ENCODE results near the gene FBXL14. TPM values are rescaled to one million over a fixed set of nuclear protein-coding genes. Genes with fewer than 3 reads are reported as not detected.

Gene FBXL14
- total and polyA plus RNA-seq, 2 experiments from 2014 or later, result 8.6 to 11.7 TPM

DNA sequence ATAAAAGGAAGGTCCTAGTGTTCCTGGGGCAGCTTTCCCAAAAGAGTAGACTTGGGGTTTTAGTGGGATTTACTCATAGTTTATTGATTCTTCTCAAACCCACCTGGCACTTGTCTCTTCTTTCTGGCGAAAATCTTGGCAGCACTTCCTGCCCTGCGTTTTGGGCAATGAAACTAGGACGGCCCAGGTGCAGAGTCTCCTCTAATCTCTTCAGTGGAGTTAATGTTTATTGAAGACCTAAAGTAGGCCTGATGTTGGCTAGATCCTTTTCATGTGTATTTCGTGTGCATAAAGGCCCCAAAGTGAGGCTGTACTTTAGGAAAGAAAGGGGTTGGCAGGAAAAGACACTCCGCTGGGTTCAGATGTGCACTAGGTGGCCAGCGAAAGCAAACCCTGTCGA lies 39.8 kb upstream of the FBXL14 start:
- peaks cover 22% of the 10 kb centered on the region for H3K4me1 ChIP-seq (ENCODE audit: insufficient read depth)
- peaks cover under 1% of the 10 kb centered on the region for H3K27me3 ChIP-seq
- H3K79me2 ChIP-seq, result no peaks in the 10 kb centered on the region
- no peak for DNase-seq (ENCODE audit: low spot score)
- no peaks in the 10 kb centered on the region for H3K9me2 ChIP-seq (replicated peaks; ENCODE audit: insufficient read depth)
- no peaks in the 10 kb centered on the region for H3K9me3 ChIP-seq (ENCODE audit: low read depth)
- H3K36me3 ChIP-seq (replicated peaks; ENCODE audit: insufficient read depth, low read depth), result no peaks in the 10 kb centered on the region
- 62% methylated on average over 7 of the region's 7 CpGs for WGBS (ENCODE audit: low lambda C conversion rate, missing lambda C conversion rate)
- H4K20me1 ChIP-seq (ENCODE audit: insufficient read depth, poor library complexity, severe bottlenecking), result no peaks in the 10 kb centered on the region
- H3K4me3 ChIP-seq, result no peak overlapping the region
- H2AFZ ChIP-seq, result no peak overlapping the region
- H3K27ac ChIP-seq, result no peak overlapping the region
- no peak for TF ChIP-seq EZH2 (IDR thresholded peaks at IDR 0.05; ENCODE audit: borderline replicate concordance)
- TF ChIP-seq, protein P1, sequence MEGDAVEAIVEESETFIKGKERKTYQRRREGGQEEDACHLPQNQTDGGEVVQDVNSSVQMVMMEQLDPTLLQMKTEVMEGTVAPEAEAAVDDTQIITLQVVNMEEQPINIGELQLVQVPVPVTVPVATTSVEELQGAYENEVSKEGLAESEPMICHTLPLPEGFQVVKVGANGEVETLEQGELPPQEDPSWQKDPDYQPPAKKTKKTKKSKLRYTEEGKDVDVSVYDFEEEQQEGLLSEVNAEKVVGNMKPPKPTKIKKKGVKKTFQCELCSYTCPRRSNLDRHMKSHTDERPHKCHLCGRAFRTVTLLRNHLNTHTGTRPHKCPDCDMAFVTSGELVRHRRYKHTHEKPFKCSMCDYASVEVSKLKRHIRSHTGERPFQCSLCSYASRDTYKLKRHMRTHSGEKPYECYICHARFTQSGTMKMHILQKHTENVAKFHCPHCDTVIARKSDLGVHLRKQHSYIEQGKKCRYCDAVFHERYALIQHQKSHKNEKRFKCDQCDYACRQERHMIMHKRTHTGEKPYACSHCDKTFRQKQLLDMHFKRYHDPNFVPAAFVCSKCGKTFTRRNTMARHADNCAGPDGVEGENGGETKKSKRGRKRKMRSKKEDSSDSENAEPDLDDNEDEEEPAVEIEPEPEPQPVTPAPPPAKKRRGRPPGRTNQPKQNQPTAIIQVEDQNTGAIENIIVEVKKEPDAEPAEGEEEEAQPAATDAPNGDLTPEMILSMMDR (IDR thresholded peaks at IDR 0.05; ENCODE audit: poor library complexity), result no peak
- TF ChIP-seq EZH2phosphoT487 (IDR thresholded peaks at IDR 0.05; ENCODE audit: low read depth, severe bottlenecking, unreplicated experiment), result no peak
- no peak overlapping the region for H3K4me2 ChIP-seq

DNA sequence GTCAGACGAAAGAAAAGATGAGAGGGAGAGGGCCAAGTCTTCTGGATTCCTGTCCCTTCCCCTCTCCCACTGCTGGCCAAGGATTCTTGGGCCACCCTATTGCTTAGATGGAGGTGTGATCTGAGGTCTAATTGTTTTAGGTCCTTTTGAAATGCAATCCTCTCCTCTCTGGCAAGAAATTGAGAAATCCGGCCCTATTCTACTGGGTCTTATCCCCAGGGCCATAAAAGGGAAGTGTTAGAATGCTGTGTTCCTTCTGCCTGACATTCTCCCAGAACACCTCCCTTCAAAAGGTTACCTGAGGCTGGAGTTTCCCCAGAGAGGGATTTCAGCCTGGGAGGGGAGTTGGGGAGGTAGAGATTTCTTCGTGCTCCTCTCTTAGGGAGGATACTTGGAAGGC lies 39.1 kb upstream of the FBXL14 start:
- H3K4me1 ChIP-seq (ENCODE audit: insufficient read depth), result peaks cover 28% of the 10 kb centered on the region

DNA sequence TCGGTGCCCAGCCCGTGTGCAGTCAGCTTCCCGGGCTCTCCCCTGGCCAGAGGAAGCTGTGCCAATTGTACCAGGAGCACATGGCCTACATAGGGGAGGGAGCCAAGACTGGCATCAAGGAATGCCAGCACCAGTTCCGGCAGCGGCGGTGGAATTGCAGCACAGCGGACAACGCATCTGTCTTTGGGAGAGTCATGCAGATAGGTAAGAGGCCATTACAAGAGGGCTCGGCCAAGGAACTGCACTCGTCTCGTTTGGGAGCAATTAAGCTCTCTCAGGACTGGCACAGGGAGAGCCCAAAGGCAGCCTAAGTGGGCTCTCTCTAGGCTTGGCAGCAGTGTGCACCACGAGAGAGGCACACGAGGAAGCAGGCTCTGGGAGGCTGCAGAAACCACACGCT lies 38.3 kb upstream of the FBXL14 start:
- Histone ChIP-seq H3K27me3 (peaks cover 7% of the 10 kb centered on the region), H3K27ac (no peak overlapping the region), H3K9me2 (replicated peaks; ENCODE audit: insufficient read depth) (no peaks in the 10 kb centered on the region), H3K9me3 (ENCODE audit: low read depth) (no peaks in the 10 kb centered on the region), H3K36me3 (replicated peaks; ENCODE audit: insufficient read depth, low read depth) (no peaks in the 10 kb centered on the region), H4K20me1 (ENCODE audit: insufficient read depth, poor library complexity, severe bottlenecking) (no peaks in the 10 kb centered on the region), H3K4me1 (ENCODE audit: insufficient read depth) (peaks cover 28% of the 10 kb centered on the region), H3K4me2 (no peak overlapping the region), H2AFZ (no peak overlapping the region), H3K79me2 (no peaks in the 10 kb centered on the region), H3K4me3 (no peak overlapping the region)
- TF ChIP-seq EZH2phosphoT487 (IDR thresholded peaks at IDR 0.05; ENCODE audit: low read depth, severe bottlenecking, unreplicated experiment) (no peak), EZH2 (IDR thresholded peaks at IDR 0.05; ENCODE audit: borderline replicate concordance) (no peak)
- TF ChIP-seq, protein P1 (IDR thresholded peaks at IDR 0.05; ENCODE audit: poor library complexity), result no peak
- no peak for DNase-seq (ENCODE audit: low spot score)
- WGBS (ENCODE audit: low lambda C conversion rate, missing lambda C conversion rate), result 92% methylated on average over 14 of the region's 14 CpGs

More for the DNA sequence above, 39.1 kb upstream of the FBXL14 start:
- Histone ChIP-seq H3K27ac (no peak overlapping the region), H3K9me3 (ENCODE audit: low read depth) (no peaks in the 10 kb centered on the region), H3K4me3 (no peak overlapping the region), H3K9me2 (replicated peaks; ENCODE audit: insufficient read depth) (no peaks in the 10 kb centered on the region), H3K27me3 (peaks cover 7% of the 10 kb centered on the region), H3K4me2 (no peak overlapping the region), H3K79me2 (no peaks in the 10 kb centered on the region), H2AFZ (no peak overlapping the region), H3K36me3 (replicated peaks; ENCODE audit: insufficient read depth, low read depth) (no peaks in the 10 kb centered on the region), H4K20me1 (ENCODE audit: insufficient read depth, poor library complexity, severe bottlenecking) (no peaks in the 10 kb centered on the region)
- WGBS (ENCODE audit: low lambda C conversion rate, missing lambda C conversion rate), result 75% methylated on average over 3 of the region's 3 CpGs
- no peak for DNase-seq (ENCODE audit: low spot score)
- TF ChIP-seq, protein P1 (IDR thresholded peaks at IDR 0.05; ENCODE audit: poor library complexity), result no peak
- TF ChIP-seq EZH2phosphoT487 (IDR thresholded peaks at IDR 0.05; ENCODE audit: low read depth, severe bottlenecking, unreplicated experiment) (no peak), EZH2 (IDR thresholded peaks at IDR 0.05; ENCODE audit: borderline replicate concordance) (no peak)

Data from hepatocyte (in vitro differentiated cells).